C4-2B (cell line): ENCODE measurements around the gene PSTPIP1.

Experiments
- CTCF ChIP-seq: fragments of 450-650 bp; conservative IDR thresholded peaks from 2 replicates; pipeline ENCODE4 v1.5.1; 2017; ENCODE audit warnings: mild to moderate bottlenecking
- ZFX ChIP-seq: fragments of 450-650 bp; IDR thresholded peaks from 2 replicates; pipeline ENCODE4 v1.6.1; 2017

GRCh38 chr15:77053709-77054108, 58.8 kb downstream of the PSTPIP1 start:
- TF ChIP-seq CTCF = no peak
- no peak for TF ChIP-seq ZFX
